ENCODE data around the gene STK32B.

DNA sequence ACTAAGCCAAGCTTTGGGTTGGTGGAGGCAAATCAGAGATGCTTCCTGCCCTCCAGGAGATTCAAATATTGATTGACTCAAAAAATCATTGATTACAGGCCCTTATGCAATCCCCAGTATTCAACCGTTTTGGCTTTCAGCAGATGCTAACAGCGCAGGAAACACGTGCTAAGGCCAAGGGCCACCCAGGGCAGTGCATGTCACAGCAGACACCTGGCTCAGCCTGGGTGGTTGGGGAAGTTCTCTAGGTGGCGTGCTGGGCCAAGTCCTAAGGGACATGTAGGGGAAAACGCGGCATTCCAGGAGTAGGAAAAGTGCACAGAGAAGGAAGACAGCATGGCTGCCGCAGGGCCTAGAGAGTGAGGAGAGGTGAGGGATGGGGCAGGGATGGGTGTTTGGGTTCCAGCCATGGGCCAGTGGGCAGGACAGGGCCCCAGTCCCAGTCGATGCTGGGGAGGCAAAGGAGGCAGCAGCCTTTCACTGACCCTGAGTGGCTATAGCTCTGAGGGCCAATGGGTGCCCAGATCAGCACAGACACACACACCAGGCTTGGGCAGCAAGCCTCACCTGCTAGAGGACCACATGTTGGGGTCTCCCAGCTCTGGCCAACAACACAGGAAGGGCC lies 418.0 kb downstream of the STK32B start:
- TF ChIP-seq, protein P1, sequence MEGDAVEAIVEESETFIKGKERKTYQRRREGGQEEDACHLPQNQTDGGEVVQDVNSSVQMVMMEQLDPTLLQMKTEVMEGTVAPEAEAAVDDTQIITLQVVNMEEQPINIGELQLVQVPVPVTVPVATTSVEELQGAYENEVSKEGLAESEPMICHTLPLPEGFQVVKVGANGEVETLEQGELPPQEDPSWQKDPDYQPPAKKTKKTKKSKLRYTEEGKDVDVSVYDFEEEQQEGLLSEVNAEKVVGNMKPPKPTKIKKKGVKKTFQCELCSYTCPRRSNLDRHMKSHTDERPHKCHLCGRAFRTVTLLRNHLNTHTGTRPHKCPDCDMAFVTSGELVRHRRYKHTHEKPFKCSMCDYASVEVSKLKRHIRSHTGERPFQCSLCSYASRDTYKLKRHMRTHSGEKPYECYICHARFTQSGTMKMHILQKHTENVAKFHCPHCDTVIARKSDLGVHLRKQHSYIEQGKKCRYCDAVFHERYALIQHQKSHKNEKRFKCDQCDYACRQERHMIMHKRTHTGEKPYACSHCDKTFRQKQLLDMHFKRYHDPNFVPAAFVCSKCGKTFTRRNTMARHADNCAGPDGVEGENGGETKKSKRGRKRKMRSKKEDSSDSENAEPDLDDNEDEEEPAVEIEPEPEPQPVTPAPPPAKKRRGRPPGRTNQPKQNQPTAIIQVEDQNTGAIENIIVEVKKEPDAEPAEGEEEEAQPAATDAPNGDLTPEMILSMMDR (conservative IDR thresholded peaks at IDR 0.05; ENCODE audit: low read depth, low read length): no peak
- TF ChIP-seq RAD21 (IDR thresholded peaks at IDR 0.05; ENCODE audit: low read length) (no peak), MXI1 (IDR thresholded peaks at IDR 0.05; ENCODE audit: borderline replicate concordance, low read depth, low read length) (no peak)
